Stimulated activated CD8-positive, alpha-beta memory T cell treated with anti-CD3 and anti-CD28 coated beads, Interleukin-4, amount 100 ng/mL, for 24 hours (primary cell): ENCODE data around the gene URB2.

ENCODE experiments used
- DNase-seq: peaks from one replicate; pipeline ENCODE4 v3.0.0-alpha.2; 2020; ENCODE audit warnings: low read depth

Gene URB2

DNA sequence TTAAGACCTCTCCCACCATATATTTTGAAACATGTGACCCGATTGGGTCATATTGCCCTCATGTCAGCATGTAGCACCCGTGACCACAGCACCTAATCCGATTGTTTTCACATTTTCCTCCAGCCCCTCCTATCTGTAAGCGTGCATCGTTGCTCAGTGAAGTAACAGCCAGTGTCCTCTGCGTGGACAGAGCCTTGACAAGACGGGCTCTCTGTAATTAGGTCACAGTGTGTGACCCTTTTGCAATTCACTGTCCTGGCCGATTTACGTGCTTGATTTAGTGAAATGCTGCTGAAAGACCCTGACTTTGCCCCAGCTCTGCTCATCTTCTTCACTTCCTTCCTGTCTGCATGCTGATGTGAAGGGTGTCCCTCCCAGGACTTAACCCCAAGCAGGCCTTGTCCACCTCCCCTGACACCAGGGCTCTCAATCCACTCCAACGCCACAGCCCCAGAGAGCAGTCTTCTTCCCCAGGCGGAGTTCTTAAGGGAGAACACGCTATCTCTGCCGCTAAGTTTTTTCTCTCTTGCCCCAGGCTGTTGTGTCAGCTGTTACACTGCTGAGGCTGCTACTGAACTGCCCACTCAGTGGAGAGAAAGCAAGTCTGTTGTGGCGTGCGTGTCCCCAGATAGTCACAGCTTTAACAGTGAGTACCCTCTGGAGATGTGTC lies 19.4 kb downstream of the URB2 start:
- no peak for DNase-seq

- no peak for DNase-seq
Measured at GRCh38 chr1:229648406-229648805, 22.4 kb downstream of the URB2 start.

DNA sequence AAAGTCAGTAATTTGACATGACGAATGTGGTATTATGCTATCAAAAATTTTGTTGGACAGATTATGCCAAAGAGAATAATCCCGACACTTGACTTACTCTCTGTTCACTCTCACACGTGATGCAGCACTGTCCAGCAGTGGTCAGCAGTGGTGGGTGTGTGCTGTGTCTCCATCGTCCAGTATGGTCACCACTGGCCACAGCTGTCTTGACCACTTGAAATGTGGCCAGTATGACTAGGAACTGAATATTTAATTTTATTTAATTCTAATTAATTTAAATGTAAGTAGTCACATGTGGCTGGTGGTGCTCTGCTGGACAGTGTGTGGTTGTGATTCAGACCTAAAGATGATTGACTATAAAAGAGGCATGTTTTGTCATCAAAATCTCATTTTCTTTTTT lies 24.0 kb downstream of the URB2 start:
- no peak for DNase-seq

DNA sequence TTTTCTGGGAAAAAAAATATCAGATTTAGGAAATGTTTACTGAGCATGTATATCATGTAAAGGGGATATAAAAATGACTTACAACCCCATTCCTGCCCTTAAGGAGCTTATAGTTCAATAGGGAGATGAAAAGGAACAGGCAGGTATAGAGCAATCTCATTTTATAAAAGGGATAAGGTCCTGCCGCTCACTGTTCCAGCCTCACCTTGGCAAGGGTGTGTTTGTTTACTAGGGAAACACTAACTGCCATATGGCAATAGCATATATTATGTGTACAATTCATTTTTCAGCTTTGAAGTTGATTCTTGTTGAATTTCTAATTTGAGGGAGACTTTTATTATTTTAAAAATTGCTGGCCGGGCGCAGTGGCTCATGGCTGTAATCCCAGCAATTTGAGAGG lies 25.5 kb downstream of the URB2 start:
- no peak for DNase-seq

GRCh38 chr1:229653420-229653819 lies 27.4 kb downstream of the URB2 start:
- no peak for DNase-seq

- DNase-seq: no peak
Measured at GRCh38 chr1:229655781-229656180, 29.7 kb downstream of the URB2 start.

DNA sequence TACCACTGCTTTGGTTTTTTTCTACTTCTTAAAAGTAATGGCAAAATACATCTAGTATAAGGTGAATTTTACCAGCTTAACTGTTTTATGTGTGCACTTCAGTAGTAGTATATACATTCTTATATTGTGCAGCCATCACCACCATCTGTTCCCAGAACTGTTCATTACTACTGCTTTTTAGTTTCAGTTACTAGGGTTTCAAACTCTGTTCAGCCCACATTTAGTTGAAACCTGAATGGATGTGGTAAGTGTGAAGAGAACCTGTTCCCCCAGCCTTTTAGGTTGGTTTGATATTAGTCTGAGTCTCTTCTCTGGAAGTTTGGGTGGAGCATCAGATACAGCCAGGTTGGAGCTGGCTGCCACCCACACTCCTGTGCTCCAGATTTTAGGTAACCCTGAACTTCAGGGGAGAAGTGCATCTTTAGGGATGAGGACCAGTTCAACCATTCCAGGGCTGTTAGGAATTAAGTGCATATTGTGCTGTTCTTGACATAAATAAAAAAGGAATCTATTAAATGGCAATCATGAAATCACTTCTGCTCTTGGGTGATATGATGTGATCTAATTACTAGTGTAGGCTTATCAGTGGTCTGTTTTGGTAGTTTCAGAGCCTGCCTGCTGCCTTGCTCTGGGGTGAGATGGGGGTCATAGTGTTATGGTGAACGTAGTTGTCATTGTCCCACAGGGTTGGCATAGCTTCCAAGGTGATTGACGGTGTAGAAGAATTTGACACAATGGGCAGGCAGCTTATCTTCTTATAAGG lies 32.1 kb downstream of the URB2 start:
- no peak for DNase-seq

GRCh38 chr1:229661022-229661877 lies 35.2 kb downstream of the URB2 start:
- DNase-seq: peak; percentile 52

DNA sequence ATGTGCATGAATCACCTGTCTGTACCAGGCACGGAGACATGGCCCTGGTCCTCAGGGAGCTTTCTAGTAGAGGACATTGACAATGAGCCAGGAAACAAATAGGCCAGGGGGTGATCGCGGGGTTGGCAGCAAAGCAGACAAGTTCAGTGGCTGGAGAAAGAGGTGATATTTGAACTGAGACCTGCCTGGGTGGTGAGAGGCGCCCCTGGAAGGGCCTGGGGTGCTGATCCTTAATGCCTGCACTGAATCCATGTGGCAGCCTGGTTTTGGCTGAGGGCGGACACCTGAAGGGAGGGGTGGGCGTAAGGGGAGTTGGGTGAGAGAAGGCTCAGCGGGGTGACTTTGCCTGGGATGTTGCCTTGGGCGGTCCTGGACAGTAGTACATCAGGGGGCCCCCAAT lies 35.9 kb downstream of the URB2 start:
- DNase-seq: no peak

GRCh38 chr1:229664133-229664689 lies 38.2 kb downstream of the URB2 start:
- DNase-seq: peak; percentile 72

DNA sequence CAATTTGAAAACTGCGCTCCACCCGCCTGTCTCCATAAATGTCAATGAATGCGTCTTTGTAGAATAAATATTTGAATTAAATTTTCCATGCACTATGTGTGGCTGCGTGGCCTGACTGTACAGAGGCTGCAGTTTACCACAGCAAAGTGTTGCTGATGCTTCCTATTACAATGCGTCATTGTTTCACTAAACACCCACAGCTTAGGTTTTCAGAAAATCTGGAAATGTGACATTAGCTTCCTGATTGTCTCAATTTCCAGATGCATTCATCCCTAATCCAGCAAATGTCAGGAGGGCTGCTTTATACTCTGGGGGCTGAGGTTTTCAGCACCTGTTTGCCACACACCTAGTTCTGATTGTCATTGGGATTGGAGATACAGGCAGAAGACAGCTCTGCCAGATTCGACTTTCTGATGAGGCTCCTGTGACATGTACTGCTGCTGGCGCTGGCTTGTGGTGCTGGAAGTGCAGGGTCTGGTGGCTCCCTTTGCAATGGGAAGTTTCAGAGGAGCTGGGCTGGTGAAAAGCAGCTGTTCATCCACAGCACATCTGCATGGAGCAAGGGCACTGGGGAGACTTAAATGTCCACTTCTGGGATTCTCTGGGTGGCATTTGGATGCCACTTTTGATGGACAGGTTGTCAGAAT lies 40.0 kb downstream of the URB2 start:
- no peak for DNase-seq

DNA sequence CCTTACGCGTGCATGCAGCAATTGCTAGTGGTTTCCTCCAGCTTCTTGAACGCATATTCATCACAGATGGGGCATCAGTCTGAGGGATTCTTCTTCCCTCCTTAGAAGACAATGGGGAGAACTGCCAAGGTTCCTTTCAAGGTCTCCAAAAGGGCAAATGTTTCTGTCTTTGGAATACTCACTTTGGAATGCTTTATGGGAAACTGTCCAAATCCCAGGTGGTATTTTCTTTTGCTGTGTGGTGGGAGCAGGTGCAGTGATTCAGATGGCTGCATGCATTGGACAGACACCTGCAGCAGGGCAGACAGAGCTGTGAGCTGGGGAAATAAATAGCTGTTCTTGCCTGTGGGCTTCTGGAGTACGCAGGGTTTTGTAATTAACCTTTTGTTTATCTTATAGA lies 40.5 kb downstream of the URB2 start:
- no peak for DNase-seq

DNA sequence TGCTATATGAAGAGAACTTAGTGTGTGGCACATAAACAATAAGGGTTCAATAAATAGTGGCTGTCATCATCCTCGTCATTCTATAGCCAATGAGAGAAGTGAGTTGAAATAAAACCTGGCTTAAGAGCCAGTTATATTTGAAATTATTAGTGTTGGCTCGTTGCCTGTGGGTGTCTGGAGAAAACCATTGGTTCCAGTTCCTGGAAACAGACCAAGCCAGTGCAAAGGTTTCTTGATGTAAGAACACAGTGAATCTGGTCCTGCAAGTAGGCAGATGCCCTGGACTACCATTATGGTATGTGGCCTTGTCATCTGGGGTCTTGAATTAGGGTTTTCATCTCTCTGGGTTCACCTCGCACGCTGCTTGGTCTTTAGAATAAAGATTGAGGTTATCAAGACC lies 43.3 kb downstream of the URB2 start:
- no peak for DNase-seq

DNA sequence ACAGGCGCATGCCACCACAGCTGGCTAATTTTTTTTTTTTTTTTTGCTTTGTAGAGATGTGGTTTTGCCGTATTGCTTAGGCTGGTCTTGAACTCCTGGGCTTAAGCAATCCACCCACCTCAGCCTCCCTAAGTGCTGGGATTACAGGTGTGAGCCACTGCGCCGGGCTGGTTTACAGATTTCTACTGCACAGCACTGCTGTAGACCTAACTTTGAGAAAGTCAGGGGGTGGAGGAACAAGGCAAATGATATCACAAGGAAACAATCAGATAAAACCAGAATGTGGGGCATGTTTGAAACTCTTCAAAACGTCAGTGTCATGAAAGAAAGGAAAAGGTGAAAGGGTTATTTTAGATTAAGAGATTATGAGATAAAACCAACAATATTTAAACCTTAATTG lies 45.3 kb downstream of the URB2 start:
- DNase-seq: no peak

DNA sequence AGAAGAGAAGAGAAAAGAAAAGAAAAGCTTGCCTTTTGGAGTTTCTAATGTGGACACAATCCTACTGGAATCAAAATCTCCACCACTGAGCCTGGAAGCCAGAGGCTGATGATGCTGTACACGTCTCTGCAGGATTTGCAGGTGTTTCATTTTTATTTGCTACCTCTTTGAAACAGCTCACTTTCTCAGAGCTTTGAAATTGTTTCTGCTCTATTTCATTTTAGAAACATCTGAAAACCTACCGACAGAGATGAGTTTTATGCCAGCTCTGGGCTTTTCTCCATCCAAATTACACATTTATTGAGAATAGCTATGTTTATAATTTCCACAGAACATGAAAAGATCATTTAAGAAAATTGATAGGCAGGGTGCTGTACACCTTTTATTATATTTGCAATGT lies 46.2 kb downstream of the URB2 start:
- DNase-seq: no peak

- no peak for DNase-seq
Measured at GRCh38 chr1:229674042-229674441, 48.0 kb downstream of the URB2 start.

DNA sequence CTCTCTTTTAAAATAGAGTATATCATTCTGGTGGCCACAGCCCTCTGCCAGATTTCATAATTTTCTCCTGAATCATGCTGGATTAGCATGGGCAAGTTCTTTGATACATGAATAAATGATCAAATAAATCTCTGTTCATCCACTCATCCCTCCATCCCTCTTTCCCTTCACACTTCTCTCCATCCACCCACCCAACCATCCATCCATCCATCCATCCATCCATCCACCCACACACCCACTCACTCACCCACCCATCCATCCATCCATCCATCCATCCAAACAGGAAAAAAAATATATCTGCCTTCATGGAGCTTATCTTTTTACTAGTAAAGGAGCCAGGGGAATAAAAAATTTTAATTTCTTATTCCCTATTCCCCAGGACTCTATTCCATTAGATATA lies 49.3 kb downstream of the URB2 start:
- DNase-seq: no peak

GRCh38 chr1:229685149-229685548 lies 59.1 kb downstream of the URB2 start:
- no peak for DNase-seq

- DNase-seq: no peak
Measured at GRCh38 chr1:229689273-229689672, 63.2 kb downstream of the URB2 start.

DNA sequence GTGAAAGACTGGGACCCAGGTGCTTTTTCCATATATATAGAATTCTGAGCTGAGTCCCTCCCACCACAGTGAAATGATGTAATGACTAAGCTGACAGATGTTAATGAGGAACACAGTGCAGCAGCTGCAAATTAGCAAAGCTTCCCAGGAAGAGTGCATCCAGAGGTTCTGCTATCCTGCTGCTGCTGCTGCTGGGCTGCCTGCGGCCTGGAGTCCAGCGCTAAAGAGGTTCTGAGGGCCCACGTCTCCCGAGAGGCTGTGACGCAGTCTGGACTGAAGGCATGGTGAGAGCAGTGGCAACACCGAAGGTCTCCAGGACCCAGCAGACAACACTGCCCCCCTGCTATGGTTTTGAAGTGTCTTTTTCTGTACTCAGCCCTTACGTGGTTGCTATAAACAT lies 63.9 kb downstream of the URB2 start:
- no peak for DNase-seq

GRCh38 chr1:229690662-229691061 lies 64.6 kb downstream of the URB2 start:
- no peak for DNase-seq

- no peak for DNase-seq
Measured at GRCh38 chr1:229691362-229691761, 65.3 kb downstream of the URB2 start.
